HCT116 (cell line): ENCODE data around the gene DPYD. TPM values are rescaled to one million over a fixed set of nuclear protein-coding genes. Genes with fewer than 3 reads are reported as not detected.

Experiments used
- ATAC-seq: fragments of 200-7000 bp; cut with Tn5 transposase; 2 replicates; pipeline ENCODE4 v1.9.1; 2020; ENCODE audit warnings: mild to moderate bottlenecking, moderate library complexity
- BruUV-seq: library from RNA; stranded (reverse); fragments of 400-500 nt; replicated peaks from 2 replicates; lab custom pipeline; 2021; lab: Mats Ljungman, UMichigan
- CTCF ChIA-PET: fragments of 300-600 bp; sonication (Branson Sonifier 250); formaldehyde crosslinking; loops from one replicate; lab custom pipeline; 2021; ENCODE audit warnings: antibody characterized with exemption; lab: Charles Lee
- POLR2A ChIA-PET: fragments of 300-600, 350-600 bp; sonication (Branson Sonifier 250); formaldehyde crosslinking; loops from one replicate; lab custom pipeline; 2021; ENCODE audit warnings: antibody characterized with exemption; lab: Charles Lee
- RAD21 ChIA-PET, 2 experiments: fragments of 300-600 bp; sonication (Branson Sonifier 250); formaldehyde crosslinking; loops; one replicate each; lab custom pipeline; 2023; ENCODE audit warnings: low total read pairs in 2 of 2; ENCODE audit not compliant: uncharacterized antibody in 2 of 2, unreplicated experiment in 2 of 2, low non-redundant PET in 1 of 2; lab: Charles Lee
- DNase-seq: peaks from one replicate; pipeline ENCODE4 v3.0.0-alpha.2; 2010; ENCODE audit warnings: low read depth, low spot score
- H2AFZ ChIP-seq: fragments of 200-600 bp; shearing (Covaris generic), sonication (generic); 2 replicates; pipeline ENCODE4 v1.6.1; 2017; ENCODE audit warnings: low read depth, mixed run types, mixed read lengths, antibody characterized with exemption, low read length; ENCODE audit not compliant: poor library complexity, severe bottlenecking
- H3K27ac ChIP-seq: 2 replicates; pipeline ENCODE4 v1.5.1; 2012; ENCODE audit warnings: low read depth, low read length
- H3K27me3 ChIP-seq: fragments of 200-600 bp; sonication (generic); 2 replicates; pipeline ENCODE4 v1.6.1; 2016; ENCODE audit warnings: mixed run types, low read length, mixed read lengths; ENCODE audit not compliant: insufficient read depth
- H3K36me3 ChIP-seq, 2 experiments: fragments of 200-500 bp in 1 of 2; fragments of 200-600 bp in 1 of 2; sonication (Bioruptor generic) in 1 of 2; sonication (generic) in 1 of 2; 2 replicates each; pipeline versions ENCODE4 v1.5.1 to v1.6.1; 2014 to 2016; ENCODE audit warnings: low read length in 2 of 2, inconsistent platforms in 1 of 2, mixed read lengths in 1 of 2, mixed run types in 1 of 2; ENCODE audit not compliant: insufficient read depth in 2 of 2, control insufficient read depth in 1 of 2
- H3K4me1 ChIP-seq, 2 experiments: fragments of 200-600 bp in 1 of 2; sonication (generic) in 1 of 2; 2 replicates each; pipeline versions ENCODE4 v1.5.1 to v1.6.1; 2012 to 2017; ENCODE audit warnings: low read length in 2 of 2, inconsistent platforms in 1 of 2, mild to moderate bottlenecking in 1 of 2, mixed read lengths in 1 of 2, mixed run types in 1 of 2, moderate library complexity in 1 of 2; ENCODE audit not compliant: insufficient read depth in 2 of 2, control insufficient read depth in 1 of 2
- H3K4me2 ChIP-seq: fragments of 200-600 bp; sonication (generic); 2 replicates; pipeline ENCODE4 v1.6.1; 2017; ENCODE audit warnings: mixed run types, low read length, mixed read lengths
- H3K4me3 ChIP-seq, 2 experiments: fragments of 200-600 bp in 1 of 2; sonication (generic) in 1 of 2; replicated peaks in 1 of 2; 2 replicates each; pipeline ENCODE4 v1.5.1; 2011 to 2016; ENCODE audit warnings: low read length in 2 of 2, control low read depth in 1 of 2, low read depth in 1 of 2, mild to moderate bottlenecking in 1 of 2, mixed read lengths in 1 of 2, mixed run types in 1 of 2
- H3K79me2 ChIP-seq: fragments of 200-600 bp; sonication (generic); 2 replicates; pipeline ENCODE4 v1.6.1; 2017; ENCODE audit warnings: mild to moderate bottlenecking, mixed run types, low read length, moderate library complexity, mixed read lengths; ENCODE audit not compliant: insufficient read depth
- H3K9ac ChIP-seq: fragments of 200-600 bp; sonication (generic); 2 replicates; pipeline ENCODE4 v1.6.1; 2016; ENCODE audit warnings: low read length, mixed read lengths
- H3K9me2 ChIP-seq: fragments of 200-600 bp; sonication (generic), shearing (Covaris generic); 2 replicates; pipeline ENCODE4 v1.6.1; 2017; ENCODE audit warnings: mixed run types, mild to moderate bottlenecking, moderate library complexity; ENCODE audit not compliant: insufficient read depth
- H3K9me3 ChIP-seq, 2 experiments: fragments of 200-500 bp in 1 of 2; fragments of 200-600 bp in 1 of 2; sonication (Bioruptor generic) in 1 of 2; sonication (generic) in 1 of 2; 2 replicates each; pipeline ENCODE4 v1.6.1; 2014 to 2017; ENCODE audit warnings: low read length in 2 of 2, mixed read lengths in 2 of 2, inconsistent platforms in 1 of 2, low read depth in 1 of 2, mild to moderate bottlenecking in 1 of 2, mixed run types in 1 of 2, moderate library complexity in 1 of 2; ENCODE audit not compliant: control insufficient read depth in 1 of 2, insufficient read depth in 1 of 2
- H4K20me1 ChIP-seq: fragments of 200-600 bp; sonication (generic), shearing (Covaris generic); 2 replicates; pipeline ENCODE4 v1.6.1; 2017; ENCODE audit warnings: mixed run types, mild to moderate bottlenecking, moderate library complexity; ENCODE audit not compliant: insufficient read depth
- ATF3 ChIP-seq: IDR thresholded peaks from 2 replicates; pipeline ENCODE4 v1.6.1; 2012
- CBX3 ChIP-seq: IDR thresholded peaks from 2 replicates; pipeline ENCODE4 v1.6.1; 2012; ENCODE audit warnings: low read depth
- CEBPB ChIP-seq: IDR thresholded peaks from 2 replicates; pipeline ENCODE4 v1.6.1; 2012; ENCODE audit warnings: low read depth
- CTCF ChIP-seq, 3 experiments: fragments of 200-600 bp in 1 of 3; sonication (generic) in 1 of 3; IDR thresholded peaks in 2 of 3; conservative IDR thresholded peaks in 1 of 3; 2 replicates each; pipeline ENCODE4 v1.5.1; 2012 to 2017; ENCODE audit warnings: low read depth in 2 of 3, low read length in 2 of 3, antibody characterized with exemption in 1 of 3, borderline replicate concordance in 1 of 3, control low read depth in 1 of 3, mild to moderate bottlenecking in 1 of 3, mixed read lengths in 1 of 3, mixed run types in 1 of 3, moderate library complexity in 1 of 3; ENCODE audit not compliant: insufficient read depth in 1 of 3
- ELF1 ChIP-seq: IDR thresholded peaks from 2 replicates; pipeline ENCODE4 v1.6.1; 2012; ENCODE audit warnings: low read depth, borderline replicate concordance
- EZH2 ChIP-seq: fragments of 200-600 bp; sonication (generic); IDR thresholded peaks from 2 replicates; pipeline ENCODE4 v1.6.1; 2017; ENCODE audit warnings: antibody characterized with exemption, mixed run types
- EZH2phosphoT487 ChIP-seq: fragments of 200-600 bp; IDR thresholded peaks from 2 replicates; pipeline ENCODE4 v1.6.1; 2018; ENCODE audit warnings: antibody characterized with exemption, borderline replicate concordance
- FOSL1 ChIP-seq: IDR thresholded peaks from 2 replicates; pipeline ENCODE4 v1.6.1; 2012; ENCODE audit warnings: low read depth
- JUND ChIP-seq: IDR thresholded peaks from 2 replicates; pipeline ENCODE4 v1.6.1; 2012
- MAX ChIP-seq: IDR thresholded peaks from 2 replicates; pipeline ENCODE4 v1.6.1; 2012
- POLR2A ChIP-seq: IDR thresholded peaks from 2 replicates; pipeline ENCODE4 v1.7.0; 2011; ENCODE audit warnings: borderline replicate concordance; ENCODE audit not compliant: insufficient read depth, insufficient read length; ENCODE audit errors: extremely low read depth
- POLR2AphosphoS5 ChIP-seq: IDR thresholded peaks from 2 replicates; pipeline ENCODE4 v1.6.1; 2011; ENCODE audit warnings: mild to moderate bottlenecking, low read depth, low read length, moderate library complexity
- SIN3A ChIP-seq: IDR thresholded peaks from 2 replicates; pipeline ENCODE4 v1.6.1; 2012; ENCODE audit warnings: low read depth
- SP1 ChIP-seq: IDR thresholded peaks from 2 replicates; pipeline ENCODE4 v1.6.1; 2012; ENCODE audit warnings: low read depth
- SRF ChIP-seq: IDR thresholded peaks from 2 replicates; pipeline ENCODE4 v1.6.1; 2012; ENCODE audit warnings: low read depth
- TCF7L2 ChIP-seq: IDR thresholded peaks from 2 replicates; pipeline ENCODE4 v1.7.0; 2011; ENCODE audit warnings: borderline replicate concordance, inconsistent platforms; ENCODE audit not compliant: insufficient read depth, insufficient read length; ENCODE audit errors: extremely low read depth
- YY1 ChIP-seq: IDR thresholded peaks from 2 replicates; pipeline ENCODE4 v1.6.1; 2011; ENCODE audit warnings: low read length, low read depth, moderate library complexity, mild to moderate bottlenecking; ENCODE audit not compliant: insufficient replicate concordance; ENCODE audit errors: extremely low read depth
- intact Hi-C: fragments of 100-400 bp; cut with micrococcal nuclease; formaldehyde crosslinking; loops from 2 replicates; pipeline ENCODE4 v1.10.0; 2022
- total RNA-seq: library from RNA; stranded (reverse); gene quantifications from one replicate; pipeline ENCODE4 v1.2.1, GENCODE V29; 2021; ENCODE audit not compliant: unreplicated experiment

The DPYD gene
- total RNA-seq, 1 experiment from 2014 or later = 1.7 TPM

GRCh38 chr1:97781762-97782337 is 139.0 kb downstream of the DPYD start:
- no peak overlapping the region for H3K27ac ChIP-seq
- intact Hi-C loops = no loop called here
- no peak overlapping the region for H3K4me2 ChIP-seq
- no peak overlapping the region for H3K4me3 ChIP-seq
- ChIA-PET CTCF (no interaction called here), POLR2A (no interaction called here), RAD21 (no interaction called here)
- H3K79me2 ChIP-seq = no peaks in the 10 kb centered on the region
- H3K4me1 ChIP-seq = no peaks in the 10 kb centered on the region
- TF ChIP-seq SIN3A = no peak
- TF ChIP-seq YY1 = no peak
- TF ChIP-seq CTCF (IDR thresholded peaks at IDR 0.05 in 2 of 3, conservative IDR thresholded peaks at IDR 0.05 in 1 of 3; ENCODE audit: borderline replicate concordance in 1 of 3, insufficient read depth in 1 of 3, low read depth in 2 of 3, low read length in 2 of 3) = no peak
- no peak for TF ChIP-seq CEBPB
- TF ChIP-seq JUND = no peak
- TF ChIP-seq TCF7L2 = no peak
- no peak for DNase-seq
- BruUV-seq = no TSS peak
- H3K9ac ChIP-seq = no peak overlapping the region
- H2AFZ ChIP-seq = no peak overlapping the region
- H4K20me1 ChIP-seq = no peaks in the 10 kb centered on the region
- no peaks in the 10 kb centered on the region for H3K36me3 ChIP-seq
- H3K27me3 ChIP-seq = no peaks in the 10 kb centered on the region
- no peaks in the 10 kb centered on the region for H3K9me2 ChIP-seq
- ATAC-seq = no peak
- H3K9me3 ChIP-seq = no peaks in the 10 kb centered on the region

- no TSS peak for BruUV-seq
- Histone ChIP-seq H3K27ac (no peak overlapping the region), H3K79me2 (no peaks in the 10 kb centered on the region), H3K4me3 (no peak overlapping the region), H3K9me3 (no peaks in the 10 kb centered on the region), H3K4me2 (no peak overlapping the region), H3K4me1 (no peaks in the 10 kb centered on the region), H3K36me3 (no peaks in the 10 kb centered on the region), H3K9me2 (no peaks in the 10 kb centered on the region), H4K20me1 (no peaks in the 10 kb centered on the region), H2AFZ (no peak overlapping the region), H3K9ac (no peak overlapping the region), H3K27me3 (no peaks in the 10 kb centered on the region)
- ATAC-seq = no peak
- RAD21 ChIA-PET = no interaction called here
- intact Hi-C loops = no loop called here
- no peak for DNase-seq
- POLR2A ChIA-PET = no interaction called here
- CTCF ChIA-PET = no interaction called here
- no peak for TF ChIP-seq EZH2phosphoT487
- no peak for TF ChIP-seq POLR2AphosphoS5
- TF ChIP-seq CEBPB = no peak
- TF ChIP-seq JUND = no peak
- TF ChIP-seq CBX3 = no peak
- TF ChIP-seq ATF3 = no peak
- TF ChIP-seq FOSL1 = no peak
- TF ChIP-seq SIN3A = no peak
- no peak for TF ChIP-seq POLR2A
- no peak for TF ChIP-seq SRF
- no peak for TF ChIP-seq SP1
- TF ChIP-seq YY1 = no peak
- TF ChIP-seq MAX = no peak
- no peak for TF ChIP-seq CTCF (IDR thresholded peaks at IDR 0.05 in 2 of 3, conservative IDR thresholded peaks at IDR 0.05 in 1 of 3; ENCODE audit: borderline replicate concordance in 1 of 3, insufficient read depth in 1 of 3, low read depth in 2 of 3, low read length in 2 of 3)
- no peak for TF ChIP-seq EZH2
- TF ChIP-seq ELF1 = no peak
These were observed 139.9 kb downstream of the DPYD start for GRCh38 chr1:97780884-97781283.
